Uterus (tissue), 2 donors: Measurements from ENCODE around the gene GNG7.

Experiments
- CTCF ChIP-seq, 4 experiments: fragments of 200-600 bp in 2 of 4; fragments of 450-650 bp in 2 of 4; sonication (generic) in 2 of 4; IDR thresholded peaks; one replicate each; pipeline ENCODE4 v1.5.1; 2016 to 2019; ENCODE audit warnings: antibody characterized with exemption in 4 of 4, mild to moderate bottlenecking in 2 of 4, moderate library complexity in 1 of 4
- POLR2A ChIP-seq, 2 donors: fragments of 450-650 bp; IDR thresholded peaks; one replicate each; pipeline ENCODE4 v1.6.1; 2016; ENCODE audit warnings: antibody characterized with exemption in 2 of 2, mild to moderate bottlenecking in 1 of 2, moderate library complexity in 1 of 2

- TF ChIP-seq CTCF (IDR thresholded peaks at IDR 0.05), result no peak
- TF ChIP-seq POLR2A (IDR thresholded peaks at IDR 0.05), result no peak
These were observed 48.9 kb upstream of the GNG7 start for GRCh38 chr19:2751438-2751830.
